Thyroid gland (tissue), 4 donors: ENCODE results near the gene ABCF2. TPM values are rescaled to one million over a fixed set of nuclear protein-coding genes. Genes with fewer than 3 reads are reported as not detected.
A peak's percentile ranks its signal among the peaks of the same experiment; 100 is the strongest.

Experiments
- DNase-seq, 2 donors: peaks; one replicate each; pipeline ENCODE4 v3.0.0-alpha.2; 2019
- H3K27ac ChIP-seq, 3 donors: fragments of 200-600 bp; sonication (generic); 1 replicate in 2 of 3; 2 replicates in 1 of 3; pipeline ENCODE4 v1.5.1; 2016 to 2019; ENCODE audit warnings: mild to moderate bottlenecking in 1 of 3, moderate library complexity in 1 of 3
- H3K27me3 ChIP-seq: fragments of 200-600 bp; sonication (generic); one replicate; pipeline ENCODE4 v1.5.1; 2019
- H3K36me3 ChIP-seq, 2 donors: fragments of 200-600 bp; sonication (generic); one replicate each; pipeline ENCODE4 v1.5.1; 2016 to 2019
- H3K4me1 ChIP-seq, 2 donors: fragments of 200-600 bp; sonication (generic); one replicate each; pipeline ENCODE4 v1.5.1; 2017 to 2019
- H3K4me3 ChIP-seq, 3 donors: fragments of 200-600 bp; sonication (generic); replicated peaks in 1 of 3; 1 replicate in 2 of 3; 2 replicates in 1 of 3; pipeline ENCODE4 v1.5.1; 2016; ENCODE audit warnings: mild to moderate bottlenecking in 1 of 3
- H3K9me3 ChIP-seq: fragments of 200-600 bp; sonication (generic); one replicate; pipeline ENCODE4 v1.5.1; 2017
- CTCF ChIP-seq, 6 experiments: fragments of 200-600 bp in 3 of 6; fragments of 450-650 bp in 3 of 6; sonication (generic) in 3 of 6; IDR thresholded peaks; one replicate each; pipeline ENCODE4 v1.5.1; 2016 to 2019; ENCODE audit warnings: antibody characterized with exemption in 6 of 6, mild to moderate bottlenecking in 2 of 6, inconsistent platforms in 1 of 6, moderate library complexity in 1 of 6
- POLR2A ChIP-seq, 2 donors: fragments of 450-650 bp; IDR thresholded peaks; one replicate each; pipeline ENCODE4 v1.6.1; 2017; ENCODE audit warnings: antibody characterized with exemption in 2 of 2, mild to moderate bottlenecking in 2 of 2, moderate library complexity in 1 of 2
- WGBS, 2 donors: methylation state at CpG; one replicate each; pipeline ENCODE4 v1.1.5; 2017; 5-methylcytosine and 5-hydroxymethylcytosine counted together
- intact Hi-C: fragments of 100-400 bp; cut with DNase I; formaldehyde crosslinking; loops from one replicate; pipeline ENCODE4 v1.15.1; 2023
- total RNA-seq, 4 donors: library from RNA; depleted of rRNA; stranded (reverse); fragments of >200 nt; gene quantifications; one replicate each; pipeline ENCODE4 v1.2.3, GENCODE V29; 2016

ABCF2 gene
- total RNA-seq, 4 donors from 2014 or later: 23.8 to 39.4 (median 34.1) TPM

GRCh38 chr7:151175793-151176311 is 51.2 kb downstream of the ABCF2 start:
- Histone ChIP-seq H3K27me3 (no peaks in the 10 kb centered on the region), H3K9me3 (no peaks in the 10 kb centered on the region), H3K27ac (no peak overlapping the region), H3K36me3 (no peaks in the 10 kb centered on the region), H3K4me3 (no peak overlapping the region), H3K4me1 (no peaks in the 10 kb centered on the region)
- TF ChIP-seq POLR2A (IDR thresholded peaks at IDR 0.05) (no peak), CTCF (IDR thresholded peaks at IDR 0.05) (no peak)
- 71 to 85% methylated on average over 14 to 16 of the region's 23 CpGs for WGBS, 2 donors
- intact Hi-C loops: loop anchor here (2.0 to 10.0 kb wide), 2 partner anchors 55 to 129 kb away; no protein-coding TSS in a partner anchor
- DNase-seq: no peak

- no peak overlapping the region for H3K27ac ChIP-seq
- H3K27me3 ChIP-seq: no peaks in the 10 kb centered on the region
- intact Hi-C loops: loop anchor here (2.0 to 10.0 kb wide), 2 partner anchors 54 to 130 kb away; no protein-coding TSS in a partner anchor
- H3K4me3 ChIP-seq: no peak overlapping the region
- H3K4me1 ChIP-seq: no peaks in the 10 kb centered on the region
- no peaks in the 10 kb centered on the region for H3K36me3 ChIP-seq
- TF ChIP-seq CTCF (IDR thresholded peaks at IDR 0.05) (no peak), POLR2A (IDR thresholded peaks at IDR 0.05) (no peak)
- DNase-seq: no peak
- 86 to 88% methylated on average over 13 to 16 of the region's 16 CpGs for WGBS, 2 donors
- H3K9me3 ChIP-seq: no peaks in the 10 kb centered on the region
Measured at GRCh38 chr7:151175047-151175792, 51.8 kb downstream of the ABCF2 start.

DNA sequence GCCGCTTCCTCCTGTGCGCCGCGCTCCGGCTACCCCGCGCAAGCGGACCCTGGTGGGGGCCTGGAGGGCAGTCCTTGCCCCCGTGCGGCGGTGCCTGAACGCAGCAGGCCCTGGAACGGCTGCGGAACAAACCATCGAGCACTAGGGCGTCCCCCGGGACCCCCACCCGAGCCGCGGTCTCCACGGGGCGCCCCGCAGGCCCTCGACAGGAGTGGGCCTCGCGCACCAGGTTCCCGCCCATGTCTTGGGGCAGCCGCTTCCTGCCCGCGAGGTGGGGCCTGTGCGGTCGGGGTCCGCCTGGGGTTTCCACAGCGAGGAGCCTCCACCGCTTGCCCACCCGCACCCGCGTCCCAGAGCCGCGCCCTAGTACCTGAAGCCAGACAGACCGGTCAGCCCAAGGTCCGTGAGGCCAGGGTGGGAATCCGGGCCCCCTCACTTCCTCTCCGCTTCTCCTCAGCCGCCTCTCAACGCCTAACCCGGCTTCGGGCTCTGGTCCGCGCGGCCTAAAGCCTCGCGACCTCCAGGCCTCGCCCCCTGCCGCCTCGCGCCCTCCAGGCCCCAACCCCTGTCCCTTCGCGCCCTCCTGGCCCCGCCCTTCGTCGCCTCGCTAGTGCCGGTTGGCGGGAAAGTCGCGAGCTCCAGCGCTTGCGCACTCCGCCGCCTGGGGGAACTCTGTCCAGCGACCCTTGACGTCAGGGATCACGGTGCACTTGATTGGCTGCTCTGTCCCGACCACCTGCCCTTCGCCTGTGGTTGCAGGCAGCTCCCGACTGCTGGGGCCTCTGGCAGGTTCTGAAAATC is 52.6 kb downstream of the ABCF2 start:
- Histone ChIP-seq H3K9me3 (no peaks in the 10 kb centered on the region), H3K27ac (no peak overlapping the region), H3K4me3 (no peak overlapping the region), H3K4me1 (no peaks in the 10 kb centered on the region), H3K36me3 (no peaks in the 10 kb centered on the region), H3K27me3 (no peaks in the 10 kb centered on the region)
- TF ChIP-seq POLR2A (IDR thresholded peaks at IDR 0.05) (no peak), CTCF (IDR thresholded peaks at IDR 0.05) (no peak)
- intact Hi-C loops: loop anchor here (2.0 to 10.0 kb wide), 2 partner anchors 54 to 130 kb away; no protein-coding TSS in a partner anchor
- 53 to 73% methylated on average over 39 to 54 of the region's 77 CpGs for WGBS, 2 donors
- peak in 1 of 2 donors; percentile 37 for DNase-seq

DNA sequence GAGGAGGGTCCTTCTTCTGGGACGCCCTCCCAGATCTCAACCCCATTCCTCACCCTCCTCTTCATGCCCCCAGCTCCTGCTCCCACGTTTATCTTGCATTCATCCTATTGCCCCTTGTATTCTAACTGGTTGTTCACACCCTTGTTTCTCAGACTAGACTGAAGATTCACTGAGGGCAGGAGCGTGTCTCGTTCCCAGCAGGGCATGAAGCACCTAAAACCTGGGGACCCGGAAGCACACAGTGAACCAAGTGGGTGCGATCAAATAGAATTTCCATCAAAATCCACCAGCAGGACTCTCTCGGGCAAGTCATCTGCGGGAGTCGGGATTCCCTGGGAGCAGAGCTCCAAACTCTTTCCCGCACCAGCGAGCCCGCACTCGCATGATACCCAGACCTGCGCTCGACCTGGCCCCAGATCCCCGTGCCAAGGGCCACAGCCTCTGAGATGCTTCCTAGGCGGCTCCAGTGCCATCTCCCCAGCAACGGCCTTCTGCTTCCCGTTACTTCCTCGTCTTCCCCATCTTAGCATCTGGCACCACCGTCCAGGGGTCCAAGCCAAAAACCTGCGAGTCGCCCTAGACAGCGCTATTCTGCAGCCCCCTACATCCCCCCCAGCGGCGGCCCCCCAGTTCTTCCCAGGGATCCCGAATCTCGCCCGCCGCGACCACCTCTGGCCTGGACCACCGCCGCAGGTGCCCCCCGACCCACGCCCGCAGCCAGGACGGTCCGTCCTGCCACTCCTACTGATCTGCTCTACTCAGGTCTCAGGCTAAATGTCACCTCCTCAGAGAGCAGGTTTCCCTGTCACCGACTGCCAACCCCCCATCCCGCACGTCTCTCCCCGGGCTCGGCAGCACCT is 53.4 kb downstream of the ABCF2 start:
- intact Hi-C loops: loop anchor here (2.0 to 10.0 kb wide), 2 partner anchors 53 to 131 kb away; no protein-coding TSS in a partner anchor
- 84% methylated on average over 36 to 43 of the region's 43 CpGs for WGBS, 2 donors
- no peaks in the 10 kb centered on the region for H3K9me3 ChIP-seq
- H3K4me3 ChIP-seq: no peak overlapping the region
- DNase-seq: no peak
- no peak overlapping the region for H3K27ac ChIP-seq
- no peaks in the 10 kb centered on the region for H3K4me1 ChIP-seq
- H3K36me3 ChIP-seq: no peaks in the 10 kb centered on the region
- TF ChIP-seq POLR2A (IDR thresholded peaks at IDR 0.05) (no peak), CTCF (IDR thresholded peaks at IDR 0.05) (no peak)
- H3K27me3 ChIP-seq: no peaks in the 10 kb centered on the region
